Activated T-cell treated with anti-CD3 and anti-CD28 coated beads, Interleukin-2, amount 50 U/mL, for 72 hours (primary cell): ENCODE measurements around the gene NLRP9. TPM values are rescaled to one million over a fixed set of nuclear protein-coding genes. Genes with fewer than 3 reads are reported as not detected.

ENCODE experiments used
- ATAC-seq, 2 donors: fragments of 150-1000 bp; cut with Tn5 transposase; replicated peaks in 1 of 2; 2 replicates each; pipeline ENCODE4 v1.10.0; 2021; ENCODE audit warnings: moderate library complexity in 2 of 2, mild to moderate bottlenecking in 1 of 2
- DNase-seq, 2 donors: peaks; one replicate each; pipeline ENCODE4 v3.0.0; 2021 to 2022; ENCODE audit warnings: mixed read lengths in 1 of 2
- H3K27ac Mint-ChIP-seq: one replicate; pipeline ENCODE4 v1.8.0; 2022; ENCODE audit warnings: mild to moderate bottlenecking, moderate library complexity, mixed read lengths
- H3K27me3 Mint-ChIP-seq: one replicate; pipeline ENCODE4 v1.8.0; 2022; ENCODE audit warnings: low read depth, mixed read lengths
- H3K36me3 Mint-ChIP-seq, 2 donors: one replicate each; pipeline ENCODE4 v1.8.0; 2022; ENCODE audit warnings: mixed read lengths in 2 of 2, mild to moderate bottlenecking in 1 of 2; ENCODE audit not compliant: insufficient read depth in 2 of 2
- H3K4me1 Mint-ChIP-seq: one replicate; pipeline ENCODE4 v1.8.0; 2022; ENCODE audit warnings: low read depth, mixed read lengths
- H3K4me3 Mint-ChIP-seq, 2 donors: one replicate each; pipeline ENCODE4 v1.8.0; 2022; ENCODE audit warnings: mild to moderate bottlenecking in 2 of 2, mixed read lengths in 2 of 2, moderate library complexity in 2 of 2
- H3K9me3 Mint-ChIP-seq, 2 donors: one replicate each; pipeline ENCODE4 v1.8.0; 2022; ENCODE audit warnings: mixed read lengths in 2 of 2
- total RNA-seq, 2 donors: library from RNA; stranded (reverse); gene quantifications; one replicate each; pipeline ENCODE4 v1.2.3, GENCODE V29; 2022

NLRP9 gene
- total RNA-seq, 2 donors from 2014 or later: not detected

DNA sequence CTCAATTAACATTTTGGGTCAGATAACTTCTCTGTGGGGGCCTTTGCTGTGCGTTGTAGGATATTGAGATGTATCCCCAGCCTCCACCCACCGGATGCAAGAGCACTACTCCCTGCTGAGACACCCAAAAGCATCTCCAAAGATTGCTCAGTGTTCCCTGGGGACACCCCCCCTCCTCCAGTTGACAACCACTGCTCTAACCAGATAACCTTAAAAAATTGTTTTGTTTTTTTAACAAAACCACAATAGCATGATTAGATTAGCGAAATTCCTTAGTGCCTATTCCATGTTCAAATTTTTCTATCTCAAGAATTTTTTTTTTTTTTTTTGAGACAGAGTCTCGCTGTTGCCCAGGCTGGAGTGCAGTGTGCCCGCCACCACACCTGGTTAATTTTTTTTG lies 65.8 kb downstream of the NLRP9 start:
- H3K36me3 Mint-ChIP-seq: peaks cover 5 to 21% of the 10 kb centered on the region in 2 donors
- H3K4me1 Mint-ChIP-seq: peaks cover 30% of the 10 kb centered on the region
- no peak overlapping the region for H3K4me3 Mint-ChIP-seq

DNA sequence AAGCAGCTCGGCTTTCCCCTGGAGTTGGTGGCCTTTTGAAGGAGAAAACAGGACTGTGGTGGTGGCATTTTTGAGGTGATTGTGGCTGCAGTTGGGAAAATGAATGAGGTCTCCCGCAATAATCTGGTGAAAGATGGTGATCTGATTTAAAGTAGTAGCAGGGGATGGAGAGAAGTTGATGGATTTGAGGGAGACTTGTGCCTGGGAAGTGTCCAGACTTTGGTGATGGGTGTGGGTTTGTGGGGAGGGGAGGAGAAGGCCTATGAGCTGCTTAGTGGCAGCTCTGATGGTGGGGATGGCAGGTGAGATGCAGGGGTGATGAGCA lies 67.2 kb downstream of the NLRP9 start:
- no peak overlapping the region for H3K27ac Mint-ChIP-seq
- no peak for DNase-seq
- peaks cover 18% of the 10 kb centered on the region for H3K4me1 Mint-ChIP-seq
- ATAC-seq: no peak
- no peaks in the 10 kb centered on the region for H3K27me3 Mint-ChIP-seq
- H3K9me3 Mint-ChIP-seq: no peaks in the 10 kb centered on the region
- peaks cover 4 to 21% of the 10 kb centered on the region in 2 donors for H3K36me3 Mint-ChIP-seq
- H3K4me3 Mint-ChIP-seq: no peak overlapping the region

More for the DNA sequence above, 65.8 kb downstream of the NLRP9 start:
- Mint-ChIP-seq H3K27ac (peak overlapping the region; percentile 27), H3K27me3 (no peaks in the 10 kb centered on the region), H3K9me3 (no peaks in the 10 kb centered on the region)
- ATAC-seq (no peak), DNase-seq (no peak)

DNA sequence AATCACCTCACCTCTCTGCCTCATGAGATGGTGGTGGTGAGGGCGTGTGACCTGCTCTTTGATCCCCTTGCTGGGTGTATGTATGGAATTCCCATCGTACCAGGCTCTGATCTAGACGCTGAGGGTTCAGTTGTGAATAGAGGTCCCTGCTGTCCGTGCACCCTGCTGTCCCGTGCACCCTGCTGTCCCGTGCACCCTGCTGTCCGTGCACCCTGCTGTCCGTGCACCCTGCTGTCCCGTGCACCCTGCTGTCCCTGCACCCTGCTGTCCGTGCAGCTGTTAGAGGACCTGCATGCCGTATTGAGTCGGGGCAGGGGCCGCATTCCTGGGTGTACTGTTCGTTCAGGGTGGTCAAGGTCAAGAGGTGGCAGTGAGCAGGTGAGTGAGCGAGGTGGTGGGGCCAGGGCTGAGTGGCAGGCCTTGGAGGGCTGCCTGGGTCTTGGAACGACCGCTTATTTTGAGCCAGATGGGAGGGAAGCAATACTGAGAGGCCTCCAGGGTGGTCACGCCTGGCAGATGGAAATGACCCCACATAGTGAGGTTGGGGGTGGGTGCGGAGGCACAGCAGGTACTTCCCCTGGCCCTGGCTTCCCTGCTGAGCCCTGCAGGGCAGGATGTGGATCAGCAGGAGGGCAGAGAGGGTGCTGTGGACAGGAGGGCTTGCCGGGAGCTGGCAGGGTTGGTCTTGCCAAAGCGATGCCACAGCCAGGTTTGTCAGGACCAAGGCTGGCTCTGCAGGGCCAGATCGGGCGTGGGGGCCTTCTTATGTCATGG lies 67.7 kb downstream of the NLRP9 start:
- peak in 1 of 2 donors; percentile 36 for DNase-seq
- Mint-ChIP-seq H3K27ac (no peak overlapping the region), H3K27me3 (no peaks in the 10 kb centered on the region), H3K9me3 (no peaks in the 10 kb centered on the region), H3K4me3 (no peak overlapping the region), H3K4me1 (peaks cover 18% of the 10 kb centered on the region), H3K36me3 (peaks cover 3 to 17% of the 10 kb centered on the region in 2 donors)
- ATAC-seq: no peak

DNA sequence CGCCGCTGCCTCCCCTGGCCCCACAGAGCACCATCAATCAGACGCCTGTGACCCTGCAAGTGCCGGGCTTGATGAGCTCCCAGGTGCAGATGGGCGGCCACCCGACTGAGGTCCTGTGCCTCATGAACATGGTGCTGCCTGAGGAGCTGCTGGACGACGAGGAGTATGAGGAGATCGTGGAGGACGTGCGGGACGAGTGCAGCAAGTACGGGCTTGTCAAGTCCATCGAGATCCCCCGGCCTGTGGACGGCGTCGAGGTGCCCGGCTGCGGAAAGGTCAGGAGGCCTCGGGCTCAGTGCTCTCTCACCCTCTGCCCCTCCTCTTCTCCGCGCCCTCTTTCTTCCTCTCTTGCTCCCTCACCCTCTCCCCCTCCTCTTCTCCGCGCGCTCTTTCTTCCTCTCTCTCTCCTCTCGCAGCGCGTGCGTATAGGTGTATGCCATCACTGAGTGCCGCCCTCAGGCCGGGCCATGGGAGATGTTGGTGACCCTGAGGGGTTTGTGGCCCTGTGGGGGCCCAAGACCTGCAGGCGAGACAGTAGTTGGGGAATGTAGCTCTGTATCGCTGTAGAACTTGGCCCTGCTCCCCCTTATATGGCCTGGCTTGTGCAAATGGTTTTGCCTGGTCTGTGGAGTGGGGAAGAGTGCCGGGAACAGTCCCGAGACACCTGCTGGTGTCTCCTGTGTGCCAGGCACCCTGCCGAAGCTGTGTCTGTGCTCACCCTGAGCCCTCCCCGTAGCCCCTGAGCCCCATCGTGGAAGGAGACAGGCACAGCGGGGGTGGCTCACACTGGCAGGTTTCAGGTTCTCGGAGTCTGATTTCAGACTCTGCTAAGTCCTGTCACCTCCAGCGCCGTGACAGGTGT lies 68.6 kb downstream of the NLRP9 start:
- no peak overlapping the region for H3K4me3 Mint-ChIP-seq
- peaks cover 4 to 18% of the 10 kb centered on the region in 2 donors for H3K36me3 Mint-ChIP-seq
- no peaks in the 10 kb centered on the region for H3K9me3 Mint-ChIP-seq
- H3K27me3 Mint-ChIP-seq: no peaks in the 10 kb centered on the region
- no peak overlapping the region for H3K27ac Mint-ChIP-seq
- DNase-seq (no peak), ATAC-seq (peak in 1 of 2 donors; percentile 10)
- H3K4me1 Mint-ChIP-seq: peaks cover 18% of the 10 kb centered on the region

DNA sequence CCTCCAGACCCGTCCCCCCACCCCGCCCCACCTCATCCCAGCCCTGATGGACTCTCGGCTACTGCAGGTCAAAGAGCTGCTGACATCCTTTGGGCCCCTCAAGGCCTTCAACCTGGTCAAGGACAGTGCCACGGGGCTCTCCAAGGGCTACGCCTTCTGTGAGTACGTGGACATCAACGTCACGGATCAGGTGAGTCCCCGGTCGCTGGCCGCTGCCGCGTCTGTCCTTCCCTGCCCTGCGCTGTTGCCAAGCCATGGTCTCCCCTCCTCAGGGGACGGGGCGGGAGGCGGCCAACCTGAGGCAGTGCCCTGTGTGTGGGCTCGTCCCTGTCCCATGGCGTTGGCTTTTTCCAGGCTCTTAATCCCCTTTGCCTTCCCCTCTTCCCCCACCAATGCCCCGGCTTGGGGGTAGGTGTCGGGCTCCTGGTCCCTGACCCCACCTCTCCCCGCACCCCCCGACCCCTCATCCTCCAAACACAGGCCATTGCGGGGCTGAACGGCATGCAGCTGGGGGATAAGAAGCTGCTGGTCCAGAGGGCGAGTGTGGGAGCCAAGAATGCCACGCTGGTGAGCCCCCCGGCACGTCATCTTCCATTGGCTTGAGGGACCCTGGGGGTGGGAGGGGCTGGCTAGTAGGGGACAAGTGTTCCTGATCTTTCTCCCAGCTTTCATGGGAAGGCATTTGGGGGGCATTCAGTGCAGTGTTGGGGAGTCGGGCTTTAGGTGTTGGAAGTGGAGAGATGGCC lies 69.4 kb downstream of the NLRP9 start:
- no peak for ATAC-seq
- Mint-ChIP-seq H3K9me3 (no peaks in the 10 kb centered on the region), H3K4me1 (peaks cover 17% of the 10 kb centered on the region), H3K27me3 (no peaks in the 10 kb centered on the region), H3K4me3 (no peak overlapping the region), H3K36me3 (peaks cover 4 to 17% of the 10 kb centered on the region in 2 donors), H3K27ac (no peak overlapping the region)
- DNase-seq: no peak

DNA sequence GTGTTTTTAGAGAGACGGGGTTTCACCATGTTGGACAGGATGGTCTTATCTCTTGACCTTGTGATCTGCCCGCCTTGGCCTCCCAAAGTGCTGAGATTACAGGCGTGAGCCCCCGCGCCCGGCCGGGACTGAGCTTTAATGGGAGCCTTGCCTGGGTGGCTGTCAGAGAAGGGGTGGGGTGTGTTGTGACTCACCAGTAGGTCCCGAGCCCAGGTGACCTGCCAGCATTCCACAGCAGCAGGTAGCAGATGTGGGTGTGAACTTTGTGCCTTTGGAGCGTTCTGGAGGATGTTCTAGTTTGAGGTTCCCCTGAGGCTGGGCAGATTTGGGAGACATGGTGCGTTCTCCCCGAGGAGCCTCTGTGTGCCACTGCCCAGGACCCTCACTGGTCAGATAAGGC lies 70.2 kb downstream of the NLRP9 start:
- Mint-ChIP-seq H3K4me1 (peaks cover 15% of the 10 kb centered on the region), H3K9me3 (no peaks in the 10 kb centered on the region), H3K4me3 (no peak overlapping the region), H3K36me3 (peaks cover 7 to 25% of the 10 kb centered on the region in 2 donors), H3K27ac (no peak overlapping the region), H3K27me3 (no peaks in the 10 kb centered on the region)
- ATAC-seq: no peak
- DNase-seq: no peak

DNA sequence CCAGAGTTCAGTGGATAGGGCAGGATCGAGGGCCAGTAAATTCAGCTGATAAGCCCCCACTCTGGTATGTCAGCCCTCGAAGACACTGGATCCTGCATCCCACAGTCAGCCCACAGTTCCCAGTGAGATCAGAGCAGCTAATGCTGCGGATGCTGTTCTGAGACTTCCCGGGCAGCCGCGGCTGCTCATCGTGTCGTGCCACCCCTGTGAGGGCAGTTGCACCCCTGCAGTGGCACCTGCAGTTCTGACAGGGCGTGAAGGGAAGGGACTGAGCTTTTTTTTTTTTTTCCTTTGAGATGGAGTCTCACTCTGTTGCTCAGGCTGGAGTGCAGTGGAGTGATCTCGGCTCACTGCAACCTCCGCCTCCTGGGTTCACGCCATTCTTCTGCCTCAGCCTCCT lies 70.7 kb downstream of the NLRP9 start:
- peaks cover 19% of the 10 kb centered on the region for H3K4me1 Mint-ChIP-seq
- H3K4me3 Mint-ChIP-seq: no peak overlapping the region
- peaks cover 11 to 28% of the 10 kb centered on the region in 2 donors for H3K36me3 Mint-ChIP-seq
- ATAC-seq (no peak), DNase-seq (no peak)
- no peaks in the 10 kb centered on the region for H3K27me3 Mint-ChIP-seq
- H3K9me3 Mint-ChIP-seq: no peaks in the 10 kb centered on the region
- no peak overlapping the region for H3K27ac Mint-ChIP-seq

DNA sequence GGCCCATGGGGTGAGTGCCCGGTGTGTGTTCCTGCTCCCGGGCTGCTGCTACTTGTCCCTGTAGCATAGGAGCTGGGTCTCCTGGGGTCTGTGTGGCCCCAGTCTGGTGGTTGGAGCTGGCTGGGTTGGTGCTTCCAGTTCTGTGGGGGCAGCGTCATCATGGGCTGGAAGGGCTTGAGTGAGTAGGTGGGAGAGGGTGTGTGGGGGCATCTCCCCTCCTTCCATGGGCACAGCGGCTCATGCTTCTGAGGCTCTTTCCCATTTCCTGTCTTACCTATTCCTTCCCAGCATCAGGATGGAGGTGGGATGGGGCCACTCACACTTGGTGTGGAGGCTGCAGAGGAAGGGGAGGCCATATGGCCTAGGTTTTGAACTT lies 71.2 kb downstream of the NLRP9 start:
- ATAC-seq (no peak), DNase-seq (no peak)
- no peak overlapping the region for H3K27ac Mint-ChIP-seq
- H3K4me3 Mint-ChIP-seq: no peak overlapping the region
- peaks cover 20% of the 10 kb centered on the region for H3K4me1 Mint-ChIP-seq
- no peaks in the 10 kb centered on the region for H3K9me3 Mint-ChIP-seq
- H3K27me3 Mint-ChIP-seq: no peaks in the 10 kb centered on the region
- H3K36me3 Mint-ChIP-seq: peaks cover 13 to 27% of the 10 kb centered on the region in 2 donors

DNA sequence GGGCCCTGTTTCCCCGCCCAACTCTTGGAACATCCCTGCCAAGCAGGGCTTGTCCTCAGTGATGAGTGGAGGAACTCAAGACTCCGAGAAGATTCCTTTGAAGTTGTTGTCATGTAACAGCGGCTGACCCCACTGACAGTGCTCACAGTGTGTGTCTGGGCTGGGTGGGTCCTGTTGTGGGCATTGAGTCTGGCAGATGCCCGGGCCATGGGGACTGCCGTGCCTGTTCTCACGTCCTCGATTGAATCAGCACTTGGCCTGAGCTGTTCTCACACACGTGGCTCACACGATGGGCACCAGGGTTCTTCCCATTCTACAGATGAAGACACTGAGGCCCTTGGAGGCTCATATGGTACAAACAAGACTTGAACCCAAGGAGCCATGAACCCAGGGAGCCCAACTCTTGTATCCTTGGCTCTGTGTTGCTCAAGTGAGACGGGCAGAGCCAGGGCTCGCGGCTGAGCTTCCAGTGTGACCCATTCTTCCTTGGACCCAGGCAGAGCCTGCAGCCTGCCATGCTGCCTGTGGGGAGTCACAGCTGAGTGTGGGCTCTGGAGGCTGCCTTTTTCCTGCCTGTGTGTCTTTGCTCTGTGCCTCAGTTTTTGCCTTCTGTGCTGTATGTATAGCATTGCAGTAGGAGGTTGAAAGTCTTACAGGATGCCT lies 71.7 kb downstream of the NLRP9 start:
- no peak overlapping the region for H3K27ac Mint-ChIP-seq
- H3K9me3 Mint-ChIP-seq: no peaks in the 10 kb centered on the region
- ATAC-seq (no peak), DNase-seq (no peak)
- peaks cover 25% of the 10 kb centered on the region for H3K4me1 Mint-ChIP-seq
- H3K36me3 Mint-ChIP-seq: peaks cover 15 to 31% of the 10 kb centered on the region in 2 donors
- H3K4me3 Mint-ChIP-seq: no peak overlapping the region
- no peaks in the 10 kb centered on the region for H3K27me3 Mint-ChIP-seq

DNA sequence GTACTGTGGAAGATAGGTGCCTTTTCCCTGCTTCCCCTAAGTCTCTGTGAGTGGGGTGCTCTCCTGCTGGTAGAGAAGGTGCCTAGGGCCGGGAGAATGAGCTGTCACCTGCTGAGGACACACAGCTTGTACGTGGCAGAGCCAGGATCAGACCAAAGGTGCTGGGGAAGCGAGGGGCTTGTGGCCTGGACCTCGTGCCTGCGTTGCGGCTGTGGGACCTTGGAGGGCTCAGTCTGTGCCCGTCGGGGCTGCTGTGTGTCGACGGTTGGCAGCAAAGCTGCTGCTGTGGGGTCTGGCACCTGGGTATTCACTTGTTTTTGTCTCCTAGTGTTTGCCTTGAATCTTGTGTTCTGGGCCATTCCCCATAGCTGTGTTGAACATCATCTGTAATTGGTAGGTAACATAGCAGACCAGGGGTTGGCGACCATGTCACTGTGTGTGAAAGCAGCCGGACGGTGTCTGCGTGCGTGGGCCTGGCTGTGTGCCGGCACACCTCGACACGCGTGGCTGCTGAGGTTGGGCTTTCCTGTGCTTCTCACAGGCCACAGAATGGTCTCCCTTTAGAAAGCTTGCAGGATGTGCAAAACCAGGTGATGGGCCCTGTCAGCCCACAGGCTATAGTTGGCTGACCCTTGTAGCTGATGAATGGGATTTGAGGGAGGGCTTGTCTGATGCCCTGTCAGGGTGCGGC lies 74.2 kb downstream of the NLRP9 start:
- DNase-seq (no peak), ATAC-seq (no peak)
- H3K36me3 Mint-ChIP-seq: peaks cover 18 to 34% of the 10 kb centered on the region in 2 donors
- H3K27ac Mint-ChIP-seq: no peak overlapping the region
- no peaks in the 10 kb centered on the region for H3K27me3 Mint-ChIP-seq
- H3K4me3 Mint-ChIP-seq: no peak overlapping the region
- H3K9me3 Mint-ChIP-seq: no peaks in the 10 kb centered on the region
- peaks cover 27% of the 10 kb centered on the region for H3K4me1 Mint-ChIP-seq

DNA sequence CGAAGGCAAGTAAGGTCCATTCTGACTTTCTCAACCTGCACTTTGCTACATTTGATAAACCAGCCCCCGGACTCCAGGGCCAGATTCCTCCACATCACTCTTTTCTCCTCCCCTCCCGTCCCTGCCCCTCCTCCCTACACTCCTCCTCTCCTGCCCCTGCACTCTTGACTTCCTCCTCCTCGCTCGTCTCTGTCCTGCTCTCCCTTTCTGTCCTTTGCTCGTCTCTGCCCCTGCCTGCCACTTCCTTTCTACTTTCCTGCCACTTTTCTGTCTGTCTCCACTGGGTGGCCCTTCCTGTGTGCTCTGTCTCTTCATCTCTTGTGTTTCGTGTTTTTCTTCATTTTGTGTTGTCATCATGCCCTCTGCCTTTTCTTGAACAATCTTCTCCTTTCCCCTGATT lies 76.4 kb downstream of the NLRP9 start:
- Mint-ChIP-seq H3K27me3 (no peaks in the 10 kb centered on the region), H3K9me3 (no peaks in the 10 kb centered on the region), H3K4me3 (no peak overlapping the region), H3K27ac (peak overlapping the region; percentile 31), H3K4me1 (peaks cover 47% of the 10 kb centered on the region), H3K36me3 (peaks cover 18 to 28% of the 10 kb centered on the region in 2 donors)
- ATAC-seq (no peak), DNase-seq (no peak)

DNA sequence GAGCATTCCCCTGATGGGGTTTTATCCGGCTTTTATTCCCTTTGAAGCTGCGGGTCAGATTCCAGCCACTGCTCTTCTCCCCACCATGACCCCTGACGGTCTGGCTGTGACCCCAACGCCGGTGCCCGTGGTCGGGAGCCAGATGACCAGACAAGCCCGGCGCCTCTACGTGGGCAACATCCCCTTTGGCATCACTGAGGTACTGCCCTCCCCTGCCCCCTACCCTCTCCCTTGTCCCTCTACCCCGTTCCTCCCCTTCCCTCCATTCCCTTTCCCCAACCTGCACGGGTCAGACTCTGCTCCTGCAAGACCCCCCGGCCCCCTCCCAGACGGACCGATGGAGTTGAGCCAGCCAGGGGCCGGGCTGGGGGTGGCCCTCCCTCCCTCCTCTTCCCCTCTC lies 77.2 kb downstream of the NLRP9 start:
- H3K4me3 Mint-ChIP-seq: no peak overlapping the region
- no peaks in the 10 kb centered on the region for H3K27me3 Mint-ChIP-seq
- no peak for ATAC-seq
- no peak overlapping the region for H3K27ac Mint-ChIP-seq
- peaks cover 18 to 29% of the 10 kb centered on the region in 2 donors for H3K36me3 Mint-ChIP-seq
- no peaks in the 10 kb centered on the region for H3K9me3 Mint-ChIP-seq
- no peak for DNase-seq
- peaks cover 54% of the 10 kb centered on the region for H3K4me1 Mint-ChIP-seq
